PC-3 (cell line): ENCODE results near the gene ENG.

Experiments
- CTCF ChIP-seq: fragments of 300-600 bp; sonication (generic); conservative IDR thresholded peaks from 2 replicates; pipeline ENCODE4 v1.5.1; 2017; ENCODE audit warnings: antibody characterized with exemption, low read depth, mild to moderate bottlenecking, low read length
- EZH2phosphoT487 ChIP-seq: fragments of 300-600 bp; sonication (generic); IDR thresholded peaks from 2 replicates; pipeline ENCODE4 v1.6.1; 2018; ENCODE audit warnings: mild to moderate bottlenecking, antibody characterized with exemption, low read length, borderline replicate concordance

- TF ChIP-seq CTCF (no peak), EZH2phosphoT487 (no peak)
Measured at GRCh38 chr9:127847833-127848755, 6.4 kb downstream of the ENG start.
